Choroid plexus epithelial cell (primary cell): ENCODE measurements around the gene PTAR1.
"Not testable (repeated sequence)": the region's sequence is repeated elsewhere in the genome, so short reads cannot be mapped to it uniquely, and the experiment has no call there.

Source experiments
- DNase-seq: peaks from one replicate; pipeline ENCODE4 v3.0.0-alpha.2; 2010; ENCODE audit warnings: low read depth
- H3K4me3 ChIP-seq: 2 replicates; pipeline ENCODE4 v1.5.1; 2011; ENCODE audit warnings: low read depth, mild to moderate bottlenecking, control low read depth, low read length, moderate library complexity
- CTCF ChIP-seq: conservative IDR thresholded peaks from 2 replicates; pipeline ENCODE4 v1.5.1; 2011; ENCODE audit warnings: low read depth, mild to moderate bottlenecking, control low read depth, inconsistent platforms, low read length, moderate library complexity

PTAR1 gene

GRCh38 chr9:69759421-69760277 lies at the start of gene PTAR1:
PTAR1 (minus strand) TSS chr9:69760011; CDS start chr9:69759938, 73 bp downstream.
- peak within 1 kb of the TSS; percentile 82 for H3K4me3 ChIP-seq
- DNase-seq: peak; percentile 92
- TF ChIP-seq CTCF: no peak

- peak; percentile 70 for TF ChIP-seq CTCF
- DNase-seq: peak; percentile 63
- H3K4me3 ChIP-seq: no peak overlapping the region
Observed at GRCh38 chr9:69809304-69809863, 49.6 kb upstream of the PTAR1 start.

DNA sequence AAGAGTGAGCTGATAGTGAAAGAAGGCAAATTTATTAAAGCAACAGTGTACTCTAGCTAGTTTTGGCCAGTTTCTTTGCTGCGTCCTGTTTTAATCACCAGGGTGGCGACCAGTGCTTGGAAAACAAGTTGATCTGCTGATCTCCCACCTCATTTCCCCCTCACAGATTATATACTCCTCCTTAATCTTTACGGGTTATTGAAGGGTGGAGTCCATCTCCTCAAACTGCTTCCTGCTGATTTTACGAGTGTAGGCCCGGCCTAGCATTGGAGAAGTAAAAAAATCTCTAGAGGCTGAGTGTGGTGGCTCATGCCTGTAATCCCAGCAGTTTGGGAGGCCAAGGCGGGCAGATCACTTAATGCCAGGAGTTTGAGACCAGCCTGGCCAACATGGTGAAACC lies 46.8 kb upstream of the PTAR1 start:
- no peak for TF ChIP-seq CTCF
- no peak overlapping the region for H3K4me3 ChIP-seq
- no peak for DNase-seq

GRCh38 chr9:69805962-69806515 lies 46.2 kb upstream of the PTAR1 start:
- H3K4me3 ChIP-seq: no peak overlapping the region
- no peak for DNase-seq
- TF ChIP-seq CTCF: no peak

GRCh38 chr9:69801989-69802388 lies 42.2 kb upstream of the PTAR1 start:
- peak; percentile 15 for DNase-seq
- TF ChIP-seq CTCF: no peak
- no peak overlapping the region for H3K4me3 ChIP-seq

GRCh38 chr9:69800027-69800426 lies 40.2 kb upstream of the PTAR1 start:
- DNase-seq: not testable (repeated sequence)

DNA sequence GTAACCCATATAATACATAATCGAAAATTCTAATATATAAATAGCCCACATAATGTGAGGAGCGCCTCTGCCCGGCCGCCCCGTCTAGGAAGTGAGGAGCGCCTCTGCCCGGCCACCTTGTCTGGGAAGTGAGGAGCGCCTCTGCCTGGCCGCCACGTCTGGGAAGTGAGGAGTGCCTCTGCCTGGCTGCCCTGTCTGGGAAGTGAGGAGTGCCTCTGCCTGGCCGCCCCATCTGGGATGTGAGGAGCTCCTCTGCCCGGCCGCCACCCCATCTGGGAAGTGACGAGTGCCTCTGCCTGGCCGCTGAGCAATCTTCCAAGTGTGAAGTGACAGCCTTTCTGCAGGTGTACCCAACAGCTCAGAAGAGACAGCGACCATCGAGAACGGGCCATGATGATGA lies 39.7 kb upstream of the PTAR1 start:
- H3K4me3 ChIP-seq, DNase-seq: not testable (repeated sequence)

More at GRCh38 chr9:69800027-69800426, 40.2 kb upstream of the PTAR1 start:
- not testable (repeated sequence) for H3K4me3 ChIP-seq

DNA sequence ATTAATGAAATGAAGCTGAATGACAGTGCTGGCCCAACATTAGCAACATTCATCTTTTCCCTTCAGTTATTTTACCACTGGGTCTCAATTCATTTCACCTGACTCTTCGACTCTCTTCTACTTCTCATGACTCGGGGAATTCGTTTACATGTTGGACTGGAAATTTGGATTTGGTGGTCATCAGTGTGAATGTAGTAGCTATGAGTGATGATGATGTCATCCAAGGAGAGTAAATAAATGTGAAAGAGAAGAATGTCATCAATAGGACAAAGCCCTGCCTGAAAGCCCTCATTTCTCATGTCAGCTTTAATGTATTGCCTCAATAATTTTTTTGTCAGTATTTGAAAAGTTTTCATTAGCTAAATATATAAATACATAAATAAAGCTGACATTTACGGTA lies 38.9 kb upstream of the PTAR1 start:
- TF ChIP-seq CTCF: no peak
- no peak for DNase-seq
- no peak overlapping the region for H3K4me3 ChIP-seq
